Fibroblast of mammary gland (primary cell): ENCODE results near the gene STEAP1.
"Not testable (repeated sequence)": the region's sequence is repeated elsewhere in the genome, so short reads cannot be mapped to it uniquely, and the experiment has no call there.

Source experiments
- DNase-seq: peaks from one replicate; pipeline ENCODE4 v3.0.0-alpha.2; 2010; ENCODE audit warnings: low read depth
- H3K4me3 ChIP-seq: 2 replicates; pipeline ENCODE4 v1.5.1; 2011; ENCODE audit warnings: low read depth, mild to moderate bottlenecking, low read length, moderate library complexity; ENCODE audit not compliant: control insufficient read depth
- TF ChIP-seq, protein P1 (sequence below): conservative IDR thresholded peaks from 2 replicates; pipeline ENCODE4 v1.5.1; 2011; ENCODE audit warnings: low read depth, low read length, inconsistent platforms; ENCODE audit not compliant: control insufficient read depth, insufficient read depth

Gene STEAP1

DNA sequence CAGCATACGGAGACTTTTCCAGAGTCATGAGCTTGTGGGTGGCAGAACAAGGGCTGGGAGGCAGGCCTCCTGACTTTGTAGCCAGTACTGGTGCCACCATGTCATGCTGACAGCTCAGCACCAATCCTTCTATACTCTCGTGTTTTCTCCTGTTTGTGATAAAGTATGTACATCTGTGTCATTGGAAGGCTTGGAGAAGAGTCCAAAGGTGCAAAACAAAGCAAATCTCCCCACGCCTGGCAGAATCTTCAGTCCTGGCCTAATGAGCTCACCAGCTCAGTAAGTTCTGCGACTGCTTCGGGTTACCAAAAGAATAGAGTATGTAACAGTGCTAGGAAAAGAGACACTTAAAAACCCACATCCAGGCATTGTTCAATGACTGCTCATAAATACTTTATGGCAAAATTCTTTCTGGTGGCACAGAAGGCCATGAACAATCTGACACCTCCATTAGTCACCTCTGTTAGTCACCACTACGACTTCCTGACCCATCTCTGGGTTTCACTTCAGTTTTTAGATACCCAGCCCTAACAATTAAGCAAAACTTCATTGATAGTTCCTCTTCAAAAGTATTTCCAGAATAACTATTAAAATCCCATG is 24.5 kb downstream of the STEAP1 start:
- DNase-seq = peak; percentile 89
- no peak overlapping the region for H3K4me3 ChIP-seq
- TF ChIP-seq, protein P1, sequence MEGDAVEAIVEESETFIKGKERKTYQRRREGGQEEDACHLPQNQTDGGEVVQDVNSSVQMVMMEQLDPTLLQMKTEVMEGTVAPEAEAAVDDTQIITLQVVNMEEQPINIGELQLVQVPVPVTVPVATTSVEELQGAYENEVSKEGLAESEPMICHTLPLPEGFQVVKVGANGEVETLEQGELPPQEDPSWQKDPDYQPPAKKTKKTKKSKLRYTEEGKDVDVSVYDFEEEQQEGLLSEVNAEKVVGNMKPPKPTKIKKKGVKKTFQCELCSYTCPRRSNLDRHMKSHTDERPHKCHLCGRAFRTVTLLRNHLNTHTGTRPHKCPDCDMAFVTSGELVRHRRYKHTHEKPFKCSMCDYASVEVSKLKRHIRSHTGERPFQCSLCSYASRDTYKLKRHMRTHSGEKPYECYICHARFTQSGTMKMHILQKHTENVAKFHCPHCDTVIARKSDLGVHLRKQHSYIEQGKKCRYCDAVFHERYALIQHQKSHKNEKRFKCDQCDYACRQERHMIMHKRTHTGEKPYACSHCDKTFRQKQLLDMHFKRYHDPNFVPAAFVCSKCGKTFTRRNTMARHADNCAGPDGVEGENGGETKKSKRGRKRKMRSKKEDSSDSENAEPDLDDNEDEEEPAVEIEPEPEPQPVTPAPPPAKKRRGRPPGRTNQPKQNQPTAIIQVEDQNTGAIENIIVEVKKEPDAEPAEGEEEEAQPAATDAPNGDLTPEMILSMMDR = no peak

GRCh38 chr7:90180011-90180585 is 25.8 kb downstream of the STEAP1 start:
- no peak overlapping the region for H3K4me3 ChIP-seq
- DNase-seq = peak; percentile 40
- TF ChIP-seq, protein P1 = no peak

- DNase-seq = no peak
- no peak overlapping the region for H3K4me3 ChIP-seq
- TF ChIP-seq, protein P1 = no peak
Measured at GRCh38 chr7:90180649-90181048, 26.4 kb downstream of the STEAP1 start.

- DNase-seq = no peak
- TF ChIP-seq, protein P1 = no peak
- H3K4me3 ChIP-seq = no peak overlapping the region
Measured at GRCh38 chr7:90181485-90181884, 27.2 kb downstream of the STEAP1 start.

- H3K4me3 ChIP-seq, DNase-seq: not testable (repeated sequence)
Measured at GRCh38 chr7:90186290-90186689, 32.0 kb downstream of the STEAP1 start.

DNA sequence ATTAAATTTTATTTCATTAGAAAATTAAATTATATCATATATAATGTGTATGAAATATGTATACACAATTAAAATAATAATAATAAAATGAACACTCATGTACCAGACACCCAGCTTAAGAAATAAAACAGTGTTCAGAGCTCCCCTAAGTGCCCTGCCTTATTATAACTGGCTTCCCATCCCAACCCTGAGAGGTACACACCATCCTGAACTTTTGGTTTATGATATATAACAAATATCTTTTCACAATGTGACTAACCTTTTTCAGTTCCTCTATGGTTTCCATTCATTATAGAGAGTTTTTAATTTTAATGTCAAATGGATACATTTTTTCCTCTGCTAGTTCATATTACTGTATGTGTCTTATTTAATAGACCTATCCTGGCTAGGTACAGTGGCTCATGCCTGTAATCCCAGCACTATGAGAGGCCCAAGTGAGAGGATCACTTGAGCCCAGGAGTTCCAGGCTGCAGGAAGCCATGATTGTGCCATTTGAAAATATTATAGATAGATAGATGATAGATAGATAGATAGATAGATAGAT is 33.3 kb downstream of the STEAP1 start:
- DNase-seq = no peak
- no peak overlapping the region for H3K4me3 ChIP-seq
- TF ChIP-seq, protein P1 = no peak

DNA sequence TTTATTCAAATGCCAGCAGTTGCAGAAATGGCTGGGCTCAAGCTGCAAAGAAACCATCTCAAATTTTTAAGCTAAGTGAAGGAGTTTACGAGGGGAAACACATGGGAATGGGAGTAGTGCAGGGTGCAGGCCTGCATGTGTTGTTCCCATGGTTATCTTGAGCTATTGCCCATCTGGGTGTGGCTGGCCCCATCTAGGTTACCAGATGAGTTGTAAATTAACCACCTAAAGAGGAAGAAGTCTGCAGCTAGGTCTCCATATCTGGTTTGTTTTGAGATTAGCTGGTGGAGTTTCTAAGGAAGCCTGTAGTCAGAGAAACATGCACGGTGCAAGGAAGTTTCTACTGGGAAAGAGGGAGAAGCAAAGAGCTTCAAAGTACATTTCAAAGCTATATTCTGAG is 34.0 kb downstream of the STEAP1 start:
- TF ChIP-seq, protein P1 = no peak
- H3K4me3 ChIP-seq = no peak overlapping the region
- DNase-seq = no peak
